HG02885 (cell line): ENCODE data around the gene P2RY14.

Experiments
- ATAC-seq: cut with Tn5 transposase; IDR thresholded peaks from one replicate; pipeline ENCODE4 v1.9.1; 2021; ENCODE audit warnings: mild to moderate bottlenecking; ENCODE audit not compliant: unreplicated experiment, poor library complexity

Gene P2RY14

DNA sequence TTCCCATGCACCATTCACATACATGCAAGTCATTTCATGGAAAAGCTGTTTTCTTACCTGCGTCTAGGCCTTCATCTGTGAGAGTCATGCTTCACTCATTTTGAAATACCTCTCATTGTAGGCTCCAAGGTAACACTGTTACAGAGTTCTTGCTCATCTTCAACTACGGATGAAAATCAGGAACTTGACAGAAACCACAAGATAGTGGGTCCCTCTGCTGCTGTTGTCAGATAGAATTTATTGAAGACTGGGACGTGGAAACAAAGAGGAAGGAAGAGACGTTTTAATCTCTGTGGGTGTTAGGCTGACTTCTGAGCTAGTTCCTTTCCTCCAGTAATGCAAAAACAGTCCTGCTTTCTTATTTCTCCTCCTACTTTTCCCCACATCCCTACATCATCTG, at the start of gene P2RY14:
TSS of gene P2RY14 (minus strand) at position 313 of the 400 bp plus-strand sequence. CDS start 64,226 bp downstream, outside the sequence.
- ATAC-seq = no peak

DNA sequence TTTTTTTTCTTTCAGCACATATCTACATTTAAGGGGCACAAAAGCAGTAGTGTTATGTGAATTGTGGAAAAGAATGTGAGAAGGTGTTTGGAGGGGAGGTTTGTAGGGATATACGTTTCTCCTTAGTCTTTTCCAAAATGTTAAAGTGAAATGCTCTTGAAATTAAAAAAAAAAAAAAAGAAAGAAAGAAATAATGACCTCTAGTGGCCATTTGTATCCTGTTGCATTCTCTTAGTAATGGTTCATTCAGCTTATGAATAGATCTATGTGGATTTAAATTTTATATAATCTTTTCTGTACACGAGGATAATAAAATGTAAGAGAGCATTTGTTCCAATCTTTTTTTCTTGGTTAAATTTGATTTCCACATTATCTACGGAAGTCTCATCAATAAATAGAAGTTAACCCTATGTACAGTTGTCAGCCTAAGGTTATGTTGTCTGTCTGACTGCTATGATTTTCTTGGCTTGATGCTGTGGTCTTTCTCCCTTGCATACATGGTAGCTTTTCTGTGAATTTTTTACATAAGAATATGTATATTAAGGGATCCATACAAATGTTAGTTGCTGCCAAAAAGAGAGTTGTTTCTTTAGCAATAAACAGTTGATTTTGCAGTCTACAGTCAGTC, 49.3 kb upstream of the P2RY14 start:
- no peak for ATAC-seq

DNA sequence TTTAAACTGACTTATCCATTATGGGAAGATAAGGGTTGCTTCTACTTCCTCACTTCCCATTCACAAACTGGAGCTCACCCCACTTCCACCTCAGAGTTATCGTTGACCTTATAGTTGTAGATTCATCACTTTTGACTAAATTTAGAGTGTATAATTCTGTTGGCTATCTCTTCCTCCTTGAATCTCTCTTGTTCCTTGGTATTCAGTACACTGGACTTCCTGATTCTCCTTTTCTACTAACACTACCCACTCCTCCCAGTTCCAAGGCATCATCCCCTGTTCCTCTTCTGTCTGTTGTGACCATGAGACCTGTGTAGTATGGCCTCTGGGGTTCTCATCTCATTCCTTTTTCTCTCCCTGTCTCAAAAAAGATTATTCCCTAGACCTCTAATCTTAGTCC, 44.2 kb upstream of the P2RY14 start:
- ATAC-seq = no peak

DNA sequence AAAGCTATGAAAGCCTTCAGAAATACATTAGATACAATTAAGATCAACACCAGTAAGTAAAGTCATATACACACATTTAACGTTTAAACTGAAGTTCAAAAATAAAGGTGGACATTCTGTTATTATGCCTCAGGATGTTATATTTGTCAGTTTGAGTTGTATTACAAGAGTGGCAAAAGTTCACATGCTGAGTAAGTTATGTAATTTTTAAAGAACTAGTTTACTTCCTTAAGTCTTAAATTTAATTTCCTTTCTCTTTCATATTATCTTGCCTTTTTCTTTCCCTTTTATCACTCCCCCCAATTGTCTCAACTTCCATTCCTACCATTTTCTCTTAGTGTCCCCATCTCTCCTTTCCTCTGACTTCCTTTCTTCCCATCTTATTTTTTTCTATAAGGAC, 43.2 kb upstream of the P2RY14 start:
- no peak for ATAC-seq

DNA sequence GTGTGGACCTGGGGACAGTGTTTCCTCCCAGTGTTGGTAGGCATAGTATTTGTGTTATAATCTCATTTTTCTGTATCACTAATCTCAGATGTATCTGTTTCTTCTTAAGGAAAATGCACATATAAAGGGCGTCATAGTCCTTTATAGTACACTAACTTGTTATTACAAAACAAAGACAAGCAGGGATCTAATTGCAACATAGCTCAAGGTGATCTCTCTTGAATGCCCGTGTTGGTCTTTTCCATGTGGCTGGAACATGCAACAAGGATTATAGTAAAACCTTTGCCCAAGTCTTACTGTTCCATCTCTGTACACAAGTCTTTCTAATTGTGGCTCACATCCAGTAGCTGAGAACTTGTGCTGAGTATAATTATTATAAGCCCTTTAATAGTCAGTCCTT, 41.8 kb upstream of the P2RY14 start:
- no peak for ATAC-seq

DNA sequence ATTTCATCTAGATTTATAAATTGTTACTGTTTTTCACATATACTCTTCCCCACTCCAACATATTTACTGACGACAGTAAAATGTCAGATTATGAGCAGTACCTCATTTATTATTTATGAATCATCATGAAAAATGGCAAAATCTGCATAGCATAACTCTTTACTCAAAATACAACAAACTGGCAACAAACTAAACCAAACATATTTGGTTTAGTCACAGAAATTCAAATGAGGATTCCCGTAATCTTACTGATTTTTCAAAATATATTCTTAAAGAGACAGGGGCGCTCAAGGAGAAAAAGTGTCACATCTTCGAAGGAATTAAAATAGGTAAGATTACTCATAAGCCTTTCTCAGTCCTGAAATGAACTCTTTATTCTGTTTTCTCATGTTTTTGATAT, 41.3 kb upstream of the P2RY14 start:
- ATAC-seq = no peak

DNA sequence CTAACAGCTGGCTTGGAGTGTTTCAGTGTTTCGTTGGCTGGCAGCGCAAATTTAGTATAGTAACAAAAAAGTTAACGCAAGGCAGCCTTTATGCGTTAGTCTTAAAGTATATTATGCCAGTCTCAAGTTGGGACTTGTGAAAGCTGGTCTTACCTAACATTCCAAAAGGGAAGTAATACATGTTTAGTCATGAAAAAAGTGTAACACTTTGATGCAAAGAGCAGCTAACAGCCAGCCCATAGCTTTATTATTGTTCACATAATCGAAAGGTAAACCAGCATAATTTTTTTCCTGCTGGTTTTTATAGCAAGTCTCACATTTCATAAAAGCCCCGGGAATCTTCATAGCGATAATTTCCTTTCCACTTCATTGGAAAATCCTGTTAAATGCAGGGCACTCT, 40.6 kb upstream of the P2RY14 start:
- ATAC-seq = no peak

DNA sequence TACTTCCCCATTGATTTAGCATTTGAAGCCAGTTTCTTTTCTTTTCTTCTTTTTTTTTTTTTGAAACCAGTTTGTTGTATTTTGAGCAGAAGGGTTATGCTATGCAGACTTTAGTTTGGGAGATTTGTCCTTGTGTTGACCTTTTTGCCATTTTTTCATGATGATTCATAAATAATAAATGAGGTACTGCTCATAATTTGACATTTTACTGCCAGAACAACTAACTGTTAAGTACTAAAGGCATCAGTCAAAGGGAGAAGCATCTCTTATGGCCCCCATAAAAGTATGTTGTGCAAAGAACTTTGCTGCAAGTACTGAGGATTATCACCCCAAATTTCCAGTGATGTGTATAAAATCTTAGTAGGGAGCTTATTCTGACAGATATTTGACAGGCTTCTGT, 40.0 kb upstream of the P2RY14 start:
- ATAC-seq = no peak

DNA sequence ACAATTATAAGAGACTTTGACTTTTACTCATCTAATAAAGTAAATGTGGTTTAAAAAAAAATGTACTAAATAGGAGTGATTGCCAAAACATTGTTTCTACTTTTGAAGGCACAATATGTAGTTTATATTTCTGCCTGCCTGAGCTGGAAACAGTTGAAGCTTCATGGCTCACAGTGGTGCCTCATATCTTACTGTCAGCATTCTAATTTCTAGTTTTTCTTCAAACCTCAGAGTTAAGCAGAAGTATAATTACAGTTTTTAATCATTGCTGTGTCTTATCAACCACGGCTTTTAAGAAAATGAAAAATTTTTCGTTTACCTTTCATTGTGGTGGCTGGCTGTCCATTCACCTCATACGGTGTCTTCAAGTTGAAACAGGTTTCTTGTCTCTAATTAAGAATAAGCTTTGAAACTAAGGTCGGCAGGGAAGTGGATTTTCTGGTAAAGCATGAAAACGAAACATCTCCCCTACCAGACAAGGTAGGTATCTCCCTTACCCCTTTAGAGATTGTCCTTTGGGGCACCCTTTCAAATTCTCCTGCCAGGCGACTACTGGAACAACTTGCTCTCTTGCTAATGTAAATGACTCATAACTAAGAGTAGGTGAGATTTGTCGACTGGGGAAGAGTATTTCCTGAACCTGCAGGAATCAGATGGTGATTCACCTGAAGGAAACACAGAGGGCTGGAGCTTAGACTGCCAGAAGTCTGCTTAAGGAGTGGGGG, 38.1 kb upstream of the P2RY14 start, which contains the start of gene GPR87:
TSS of gene GPR87 (minus strand) at position 554 of the 725 bp plus-strand sequence. CDS start 16,720 bp downstream, outside the sequence.
- ATAC-seq = peak; percentile 52

DNA sequence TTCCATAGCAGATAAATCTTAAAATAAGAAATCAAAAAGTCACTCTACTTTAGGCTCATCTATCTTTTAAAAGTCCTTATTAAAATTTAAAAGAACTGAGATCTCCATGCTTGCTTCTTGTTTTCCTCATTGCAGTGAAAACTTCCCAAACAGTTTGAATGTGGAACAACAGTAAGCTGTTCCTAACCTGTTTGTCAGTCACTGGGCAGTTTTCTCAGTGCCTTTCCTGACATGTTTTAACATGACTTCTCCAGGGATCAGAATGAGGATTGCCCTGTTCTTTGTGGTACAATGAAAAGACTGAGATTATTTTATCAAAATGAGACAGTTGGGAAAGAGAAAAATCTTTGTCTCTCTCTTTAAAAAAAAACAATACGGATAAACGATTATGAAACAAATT, 37.5 kb upstream of the P2RY14 start:
- ATAC-seq = no peak

DNA sequence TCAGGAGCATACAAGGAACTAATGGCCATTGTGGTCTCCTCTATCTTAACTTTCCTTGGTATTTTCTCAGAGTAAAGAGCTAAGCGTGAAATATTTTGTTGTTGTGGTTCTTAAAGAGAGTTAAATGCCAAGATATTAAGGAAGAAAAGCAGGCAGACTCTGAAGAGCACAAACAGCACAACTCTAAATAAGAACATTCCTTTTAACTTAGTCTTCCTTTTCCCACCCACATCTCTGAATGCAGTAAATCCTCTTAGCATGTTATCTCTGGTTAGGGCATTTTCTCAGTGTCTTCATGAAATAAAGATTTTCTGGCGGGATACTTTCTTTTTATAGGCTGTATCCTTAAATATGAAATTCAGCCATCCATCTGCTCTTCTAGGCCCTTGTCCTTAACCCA, 36.8 kb upstream of the P2RY14 start:
- no peak for ATAC-seq

DNA sequence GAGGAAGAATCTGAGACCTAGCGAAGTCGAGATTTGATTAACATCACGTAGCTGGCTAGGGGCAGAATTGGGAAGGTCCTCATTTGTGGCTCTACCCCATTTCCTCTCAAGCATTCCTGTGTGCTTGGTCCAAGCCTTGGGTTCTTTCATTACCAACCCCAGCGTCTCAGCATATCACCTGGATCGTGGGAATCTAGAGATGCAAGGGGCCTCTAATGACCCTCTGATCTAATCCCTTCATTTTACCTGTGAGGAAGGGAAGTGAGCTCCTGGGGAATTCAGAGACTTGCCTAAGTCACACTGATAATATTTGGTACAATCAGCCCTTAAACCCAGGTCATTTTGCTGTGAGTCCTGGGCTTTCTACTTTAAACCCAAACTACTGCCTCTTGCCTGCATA, 36.3 kb upstream of the P2RY14 start:
- ATAC-seq = no peak

DNA sequence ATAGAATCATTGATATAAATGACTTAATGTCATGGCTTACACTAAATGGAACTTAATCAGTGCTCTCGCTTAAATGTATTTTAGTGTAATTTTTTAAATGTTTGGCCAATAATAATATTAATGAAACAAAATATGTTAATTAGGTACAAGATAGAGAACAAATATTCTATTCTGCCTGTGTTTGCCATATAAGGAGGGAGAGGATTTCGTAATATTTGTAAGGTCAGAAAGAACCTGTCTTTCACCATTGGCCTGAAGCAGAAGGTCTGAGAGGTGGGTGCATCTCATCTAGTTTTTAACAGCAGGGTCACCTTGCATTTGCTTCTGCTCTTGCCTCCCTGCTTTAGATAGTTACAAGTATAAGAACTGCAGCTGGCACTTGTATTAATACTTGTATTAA, 35.8 kb upstream of the P2RY14 start:
- ATAC-seq = no peak

DNA sequence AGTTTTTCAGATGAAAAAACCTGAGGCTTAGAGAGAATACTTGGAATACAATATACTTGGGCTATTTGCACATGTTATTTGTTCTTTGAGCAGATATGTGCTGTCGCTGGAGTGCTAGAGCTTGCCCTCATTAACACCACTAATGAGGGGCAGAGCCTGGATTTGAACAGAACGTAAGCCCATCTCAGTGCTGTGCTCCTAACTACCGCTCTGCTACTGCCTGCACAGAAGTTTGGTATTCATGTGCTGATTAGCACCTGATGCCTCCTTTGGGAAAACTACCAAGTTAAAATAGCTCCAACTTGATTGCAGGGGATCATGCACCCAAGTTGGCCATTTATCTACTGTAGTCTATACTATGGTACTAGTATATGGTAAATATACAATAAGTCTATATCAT, 34.6 kb upstream of the P2RY14 start:
- ATAC-seq = no peak

DNA sequence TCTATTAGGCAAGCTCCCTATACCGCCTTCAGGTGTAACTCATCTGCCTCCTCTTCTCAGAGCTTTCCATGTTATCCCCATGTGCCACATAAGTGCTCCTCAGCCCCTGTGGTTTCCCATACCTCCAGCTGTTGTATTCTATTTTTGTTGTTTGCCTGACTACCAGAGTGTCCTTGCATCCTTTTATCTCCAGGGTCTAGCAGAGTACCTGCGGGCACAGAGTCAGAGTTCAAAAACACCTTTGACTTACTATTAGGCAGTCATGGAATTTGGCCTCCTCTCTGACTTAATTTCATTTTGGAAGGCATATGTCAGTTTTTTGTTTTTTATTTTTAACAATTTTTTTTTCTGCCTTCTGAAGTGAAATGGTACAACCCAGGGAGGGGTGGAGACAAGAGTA, 31.2 kb upstream of the P2RY14 start:
- no peak for ATAC-seq

DNA sequence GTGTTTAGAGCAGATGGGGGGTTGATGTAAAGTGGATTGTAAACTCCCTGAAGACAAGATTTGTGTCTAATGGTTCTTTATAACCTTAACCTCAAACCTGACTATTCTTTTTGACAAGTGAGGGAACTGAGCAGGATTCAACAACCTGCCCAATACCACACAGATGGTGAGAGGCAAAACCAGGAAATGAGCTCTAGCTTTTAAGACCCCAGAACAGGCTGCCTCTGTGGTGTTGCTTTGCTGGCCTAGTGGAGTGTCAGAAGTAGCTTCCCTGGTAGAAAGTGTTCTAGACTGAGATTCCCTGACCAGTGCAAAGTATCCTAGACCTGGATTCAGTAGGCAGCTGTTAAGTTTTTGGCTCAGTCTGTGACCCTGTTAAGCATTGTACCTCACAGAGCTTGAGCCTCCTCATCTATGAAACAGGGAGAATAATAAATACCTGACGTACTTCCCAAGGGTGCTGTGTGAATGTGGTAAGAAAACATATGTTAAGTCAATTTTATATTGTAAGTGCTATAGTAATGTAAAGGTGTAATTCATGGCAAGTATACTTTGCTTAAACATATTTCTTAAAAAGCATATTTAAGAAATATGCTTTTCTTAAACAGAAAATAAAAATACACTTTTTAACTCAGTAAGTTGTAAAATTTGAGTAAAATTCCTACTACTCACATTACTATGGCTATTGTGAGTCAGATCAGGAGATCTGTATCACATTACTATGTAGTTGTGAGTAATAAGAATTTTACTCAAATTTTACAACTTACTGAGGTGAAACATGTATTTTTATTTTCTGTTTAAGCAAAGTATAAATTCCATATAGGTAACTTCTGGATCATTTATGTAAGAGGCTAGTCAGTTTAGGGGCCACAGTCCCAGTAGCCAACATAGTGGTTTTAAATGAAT, 29.5 kb upstream of the P2RY14 start:
- ATAC-seq = no peak

DNA sequence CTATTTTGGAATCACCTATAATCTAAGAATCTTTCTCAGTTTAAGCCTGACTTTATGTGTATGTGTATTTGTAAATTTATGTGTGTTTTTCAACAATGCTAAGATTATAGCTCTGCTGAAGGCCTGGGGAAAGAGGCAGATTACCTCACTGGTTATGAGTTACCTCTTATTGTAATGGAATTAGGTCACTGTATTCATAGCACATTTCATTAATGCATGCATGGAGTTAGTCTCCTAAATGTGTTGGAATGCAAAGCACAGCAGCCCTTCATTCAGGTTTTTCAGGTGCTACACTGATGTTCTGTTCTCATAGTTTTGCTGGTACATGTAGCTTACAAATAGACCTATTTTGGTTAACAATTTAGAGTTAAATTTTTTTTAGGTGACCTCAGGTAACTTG, 28.8 kb upstream of the P2RY14 start:
- ATAC-seq = no peak

DNA sequence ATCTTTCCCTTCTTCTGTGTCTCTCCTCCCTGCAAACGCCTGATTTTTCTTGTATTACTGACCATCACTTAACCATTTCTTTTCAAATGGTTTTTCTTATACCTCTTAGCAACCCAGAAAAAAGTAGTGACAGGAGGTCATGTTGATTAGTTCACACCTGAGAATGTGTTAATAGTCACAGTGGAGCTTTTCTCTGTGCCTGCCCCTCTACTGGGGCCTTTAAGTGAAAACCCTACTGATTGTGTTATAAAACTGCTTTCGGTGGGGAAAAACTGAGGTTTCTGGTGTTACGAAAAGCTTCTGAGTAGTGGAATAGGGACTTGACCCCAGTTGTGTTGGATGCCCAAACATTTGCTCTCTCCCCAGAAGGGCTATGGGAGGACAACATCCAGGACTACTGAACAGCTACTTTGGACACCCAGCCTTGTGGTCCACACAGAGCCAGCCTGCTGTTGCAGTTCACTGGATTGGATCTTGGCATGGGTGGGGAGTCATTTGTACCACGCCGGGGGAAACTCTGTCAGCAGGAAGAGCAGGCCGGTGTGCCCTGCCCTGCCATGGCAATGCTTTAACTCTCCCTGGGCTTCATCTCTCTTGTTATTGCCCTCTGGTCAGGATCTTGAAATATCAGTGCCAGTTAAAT, 27.9 kb upstream of the P2RY14 start:
- no peak for ATAC-seq

DNA sequence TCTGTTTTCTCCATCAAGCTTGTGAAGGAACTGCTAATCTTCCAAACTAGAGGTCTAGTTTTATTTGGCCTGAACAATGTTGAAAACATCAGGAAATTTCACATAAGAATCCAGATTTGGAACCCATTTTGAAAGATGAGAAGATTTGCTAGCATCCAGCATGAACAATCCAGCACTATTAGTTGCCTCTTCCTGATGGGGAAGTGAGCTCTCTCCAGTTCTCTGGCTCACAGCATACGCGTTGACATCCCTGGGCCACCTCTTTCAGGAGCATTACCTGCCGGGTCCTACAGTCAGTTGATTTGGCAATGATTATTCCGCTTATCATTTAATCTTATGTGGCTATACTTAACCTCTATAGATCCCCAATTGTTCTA, 27.4 kb upstream of the P2RY14 start:
- no peak for ATAC-seq

DNA sequence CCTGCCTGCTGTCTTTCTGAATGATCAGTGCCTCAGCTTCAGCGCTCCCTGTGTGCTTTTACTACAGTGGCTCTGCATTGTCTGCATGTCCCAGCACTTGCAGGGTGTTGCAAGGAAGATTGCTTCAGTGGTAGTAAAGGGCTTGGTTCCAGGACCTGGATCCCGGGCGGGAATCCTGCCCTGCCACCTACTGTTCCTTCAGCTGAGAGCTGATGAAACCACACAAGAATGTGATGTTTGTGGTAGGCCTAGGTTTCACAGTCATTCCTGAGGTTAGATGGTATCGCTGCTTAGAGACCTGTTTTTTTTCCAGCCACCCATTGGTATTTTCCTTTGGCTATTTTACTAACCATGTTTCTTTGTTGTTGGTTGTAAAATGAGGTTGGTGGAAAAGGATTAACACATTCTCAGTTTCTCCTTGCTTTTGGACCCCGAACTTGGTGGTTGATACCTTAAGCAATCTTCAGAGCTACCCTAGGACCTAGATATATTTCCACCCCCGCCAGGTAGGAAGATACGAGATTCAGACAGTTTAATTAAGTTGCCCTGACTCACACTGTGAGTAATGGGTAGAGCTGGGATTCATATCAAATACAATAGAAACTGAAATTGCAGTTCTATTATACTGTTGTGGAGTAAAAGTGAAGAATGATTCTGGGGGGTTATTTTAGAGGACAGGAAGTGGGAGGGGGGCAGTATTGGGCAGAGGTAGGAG, 26.9 kb upstream of the P2RY14 start:
- ATAC-seq = no peak
